GM23338 (cell line): ENCODE results near the gene SALL2. TPM values are rescaled to one million over a fixed set of nuclear protein-coding genes. Genes with fewer than 3 reads are reported as not detected.

Experiments
- ATAC-seq: fragments of 200-7000 bp; cut with Tn5 transposase; 3 replicates; pipeline ENCODE4 v1.9.1; 2020
- DNase-seq: peaks from one replicate; pipeline ENCODE4 v3.0.0-alpha.2; 2015; ENCODE audit warnings: low spot score
- H2AFZ ChIP-seq: fragments of 200-600 bp; sonication (generic); 2 replicates; pipeline ENCODE4 v1.8.0; 2016; ENCODE audit warnings: antibody characterized with exemption, mild to moderate bottlenecking, moderate library complexity
- H3F3A ChIP-seq: fragments of 200-600 bp; sonication (generic); replicated peaks from 2 replicates; pipeline ENCODE4 v1.8.0; 2017; ENCODE audit warnings: antibody characterized with exemption, mixed run types, low read depth
- H3K27ac ChIP-seq: fragments of 200-600 bp; sonication (generic); 2 replicates; pipeline ENCODE4 v1.6.1; 2016; ENCODE audit warnings: low read depth
- H3K27me3 ChIP-seq: fragments of 200-600 bp; sonication (generic); 2 replicates; pipeline ENCODE4 v1.8.0; 2016; ENCODE audit warnings: mild to moderate bottlenecking, mixed run types, moderate library complexity; ENCODE audit not compliant: insufficient read depth
- H3K36me3 ChIP-seq: fragments of 200-600 bp; sonication (generic); 2 replicates; pipeline ENCODE4 v1.8.0; 2016; ENCODE audit warnings: mild to moderate bottlenecking; ENCODE audit not compliant: insufficient read depth
- H3K4me1 ChIP-seq: fragments of 200-600 bp; sonication (generic); 2 replicates; pipeline ENCODE4 v1.8.0; 2016; ENCODE audit warnings: mild to moderate bottlenecking, moderate library complexity; ENCODE audit not compliant: insufficient read depth
- H3K4me2 ChIP-seq: fragments of 200-600 bp; sonication (generic); 2 replicates; pipeline ENCODE4 v1.7.1; 2017; ENCODE audit warnings: mixed run types
- H3K4me3 ChIP-seq: fragments of 200-600 bp; sonication (generic); 2 replicates; pipeline ENCODE4 v1.6.1; 2016; ENCODE audit warnings: mixed run types
- H3K79me2 ChIP-seq: fragments of 200-600 bp; sonication (generic); replicated peaks from 2 replicates; pipeline ENCODE4 v1.8.0; 2017; ENCODE audit warnings: mild to moderate bottlenecking; ENCODE audit not compliant: insufficient read depth
- H3K9me2 ChIP-seq: fragments of 200-600 bp; sonication (generic); 2 replicates; pipeline ENCODE4 v1.8.0; 2017; ENCODE audit not compliant: insufficient read depth
- H4K20me1 ChIP-seq: fragments of 200-600 bp; sonication (generic); replicated peaks from 2 replicates; pipeline ENCODE4 v1.8.0; 2017; ENCODE audit warnings: mild to moderate bottlenecking; ENCODE audit not compliant: insufficient read depth
- H3K27ac Mint-ChIP-seq: 2 replicates; pipeline ENCODE4 v1.8.0; 2020; ENCODE audit warnings: inconsistent platforms, mild to moderate bottlenecking, moderate library complexity, mixed read lengths
- H3K27me3 Mint-ChIP-seq: 3 replicates; pipeline ENCODE4 v1.8.0; 2022; ENCODE audit warnings: low read depth, mild to moderate bottlenecking, moderate library complexity, mixed read lengths, inconsistent platforms; ENCODE audit not compliant: insufficient read depth, poor library complexity
- H3K36me3 Mint-ChIP-seq: 3 replicates; pipeline ENCODE4 v1.8.0; 2021; ENCODE audit warnings: low read depth, mild to moderate bottlenecking, inconsistent platforms, moderate library complexity, mixed read lengths
- H3K4me1 Mint-ChIP-seq: 3 replicates; pipeline ENCODE4 v1.8.0; 2020; ENCODE audit warnings: mild to moderate bottlenecking, inconsistent platforms, mixed read lengths
- H3K4me3 Mint-ChIP-seq: 3 replicates; pipeline ENCODE4 v1.8.0; 2021; ENCODE audit warnings: moderate library complexity, mild to moderate bottlenecking, inconsistent platforms, mixed read lengths
- H3K9me3 Mint-ChIP-seq: 3 replicates; pipeline ENCODE4 v1.8.0; 2020; ENCODE audit warnings: moderate library complexity, mild to moderate bottlenecking, inconsistent platforms, mixed read lengths
- CREB1 ChIP-seq: fragments of 250-450 bp; sonication (Bioruptor Pico); IDR thresholded peaks from 2 replicates; pipeline ENCODE4 v1.5.0; 2020; ENCODE audit warnings: low read depth, mild to moderate bottlenecking, moderate library complexity
- EZH2 ChIP-seq: fragments of 200-600 bp; sonication (generic); IDR thresholded peaks from one replicate; pipeline ENCODE4 v1.8.0; 2017; ENCODE audit warnings: antibody characterized with exemption, mild to moderate bottlenecking, low read depth; ENCODE audit not compliant: unreplicated experiment
- EZH2phosphoT487 ChIP-seq: fragments of 200-600 bp; sonication (generic); IDR thresholded peaks from one replicate; pipeline ENCODE4 v1.8.1; 2018; ENCODE audit warnings: antibody characterized with exemption; ENCODE audit not compliant: unreplicated experiment
- JUNB ChIP-seq: IDR thresholded peaks from one replicate; pipeline ENCODE4 v1.6.1; 2016; ENCODE audit warnings: antibody characterized with exemption; ENCODE audit not compliant: unreplicated experiment
- NANOG ChIP-seq: IDR thresholded peaks from 2 replicates; pipeline ENCODE4 v1.6.1; 2016; ENCODE audit warnings: antibody characterized with exemption, borderline replicate concordance
- POLR2AphosphoS5 ChIP-seq: IDR thresholded peaks from 2 replicates; pipeline ENCODE4 v1.6.1; 2016; ENCODE audit warnings: antibody characterized with exemption, low read depth
- STAT1 ChIP-seq: IDR thresholded peaks from one replicate; pipeline ENCODE4 v1.6.1; 2016; ENCODE audit warnings: antibody characterized with exemption; ENCODE audit not compliant: unreplicated experiment
- ZNF114 ChIP-seq: fragments of 250-450 bp; sonication (Bioruptor Pico); IDR thresholded peaks from 2 replicates; pipeline ENCODE4 v1.5.0; 2020; ENCODE audit warnings: mild to moderate bottlenecking, moderate library complexity
- ZNF331 ChIP-seq: fragments of 250-450 bp; sonication (Bioruptor Pico); IDR thresholded peaks from 2 replicates; pipeline ENCODE4 v1.5.0; 2020; ENCODE audit warnings: low read depth, mild to moderate bottlenecking, moderate library complexity
- polyA plus RNA-seq: library from polyadenylated mRNA; unstranded; fragments of >200 nt; fragmentation: Nextera tagmentation; extraction: Ambion mirVana; gene quantifications from 2 replicates; pipeline ENCODE4 v1.2.1, GENCODE V29; 2016
- total RNA-seq: library from RNA; depleted of rRNA; stranded (reverse); fragments of >200 nt; shearing (Covaris generic); gene quantifications from 2 replicates; pipeline ENCODE4 v1.2.3, GENCODE V29; 2014
- TF ChIP-seq, protein P1 (sequence below): IDR thresholded peaks from one replicate; pipeline ENCODE4 v1.6.1; 2018; ENCODE audit warnings: antibody characterized with exemption; ENCODE audit not compliant: unreplicated experiment
- TF ChIP-seq, protein P2 (sequence below), 2 experiments: fragments of 200-600 bp in 1 of 2; sonication (generic) in 1 of 2; conservative IDR thresholded peaks; 2 replicates each; pipeline versions ENCODE4 v1.5.1 to v1.6.1; 2016 to 2017; ENCODE audit warnings: antibody characterized with exemption in 2 of 2, low read depth in 2 of 2, mild to moderate bottlenecking in 2 of 2, moderate library complexity in 1 of 2
- TF ChIP-seq, protein P3 (sequence below): fragments of 250-450 bp; sonication (Bioruptor Pico); IDR thresholded peaks from 2 replicates; pipeline ENCODE4 v1.5.0; 2020; ENCODE audit warnings: mild to moderate bottlenecking, moderate library complexity
- TF ChIP-seq, protein P4 (sequence below): IDR thresholded peaks from 2 replicates; pipeline ENCODE4 v1.6.1; 2016; ENCODE audit warnings: antibody characterized with exemption

The SALL2 gene
- total and polyA plus RNA-seq, 2 experiments from 2014 or later = 121 to 281 TPM

DNA sequence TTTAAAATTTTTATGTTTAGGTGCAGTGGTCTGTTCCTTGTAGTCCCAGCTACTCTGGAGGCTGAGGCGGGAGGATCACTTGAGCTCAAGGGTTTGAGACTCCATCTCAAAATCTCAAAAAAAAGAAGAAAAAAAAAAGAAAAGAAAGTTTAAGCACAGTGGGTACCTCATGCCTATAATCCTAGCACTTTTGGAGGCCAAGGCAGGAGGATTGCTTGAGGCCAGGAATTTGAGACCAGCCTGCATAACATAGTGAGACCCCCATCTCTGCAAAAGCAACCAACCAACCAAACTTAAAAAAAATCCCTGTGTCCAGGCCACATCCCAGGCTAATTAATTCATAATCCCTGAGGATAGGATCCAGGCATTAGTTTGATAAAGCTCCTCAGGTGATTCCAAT, 3.4 kb upstream of the SALL2 start:
- no peaks in the 10 kb centered on the region for H3K9me2 ChIP-seq
- Mint-ChIP-seq H3K27me3 (peaks cover 21% of the 10 kb centered on the region), H3K36me3 (peaks cover 57% of the 10 kb centered on the region), H3K9me3 (no peaks in the 10 kb centered on the region; the same call in 1 of the 3 replicates), H3K4me1 (peaks cover 71% of the 10 kb centered on the region), H3K27ac (peak overlapping the region; percentile 99), H3K4me3 (no peak overlapping the region; the same call in 2 of the 3 replicates)
- peaks cover 65% of the 10 kb centered on the region for H3K4me1 ChIP-seq
- no peak for TF ChIP-seq JUNB
- TF ChIP-seq POLR2AphosphoS5 = no peak
- TF ChIP-seq EZH2phosphoT487 = no peak
- TF ChIP-seq CREB1 (CRISPR knock-in tag) = no peak
- TF ChIP-seq, protein P1, sequence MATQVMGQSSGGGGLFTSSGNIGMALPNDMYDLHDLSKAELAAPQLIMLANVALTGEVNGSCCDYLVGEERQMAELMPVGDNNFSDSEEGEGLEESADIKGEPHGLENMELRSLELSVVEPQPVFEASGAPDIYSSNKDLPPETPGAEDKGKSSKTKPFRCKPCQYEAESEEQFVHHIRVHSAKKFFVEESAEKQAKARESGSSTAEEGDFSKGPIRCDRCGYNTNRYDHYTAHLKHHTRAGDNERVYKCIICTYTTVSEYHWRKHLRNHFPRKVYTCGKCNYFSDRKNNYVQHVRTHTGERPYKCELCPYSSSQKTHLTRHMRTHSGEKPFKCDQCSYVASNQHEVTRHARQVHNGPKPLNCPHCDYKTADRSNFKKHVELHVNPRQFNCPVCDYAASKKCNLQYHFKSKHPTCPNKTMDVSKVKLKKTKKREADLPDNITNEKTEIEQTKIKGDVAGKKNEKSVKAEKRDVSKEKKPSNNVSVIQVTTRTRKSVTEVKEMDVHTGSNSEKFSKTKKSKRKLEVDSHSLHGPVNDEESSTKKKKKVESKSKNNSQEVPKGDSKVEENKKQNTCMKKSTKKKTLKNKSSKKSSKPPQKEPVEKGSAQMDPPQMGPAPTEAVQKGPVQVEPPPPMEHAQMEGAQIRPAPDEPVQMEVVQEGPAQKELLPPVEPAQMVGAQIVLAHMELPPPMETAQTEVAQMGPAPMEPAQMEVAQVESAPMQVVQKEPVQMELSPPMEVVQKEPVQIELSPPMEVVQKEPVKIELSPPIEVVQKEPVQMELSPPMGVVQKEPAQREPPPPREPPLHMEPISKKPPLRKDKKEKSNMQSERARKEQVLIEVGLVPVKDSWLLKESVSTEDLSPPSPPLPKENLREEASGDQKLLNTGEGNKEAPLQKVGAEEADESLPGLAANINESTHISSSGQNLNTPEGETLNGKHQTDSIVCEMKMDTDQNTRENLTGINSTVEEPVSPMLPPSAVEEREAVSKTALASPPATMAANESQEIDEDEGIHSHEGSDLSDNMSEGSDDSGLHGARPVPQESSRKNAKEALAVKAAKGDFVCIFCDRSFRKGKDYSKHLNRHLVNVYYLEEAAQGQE = no peak
- no peak for TF ChIP-seq ZNF331 (CRISPR knock-in tag)
- TF ChIP-seq, protein P2, sequence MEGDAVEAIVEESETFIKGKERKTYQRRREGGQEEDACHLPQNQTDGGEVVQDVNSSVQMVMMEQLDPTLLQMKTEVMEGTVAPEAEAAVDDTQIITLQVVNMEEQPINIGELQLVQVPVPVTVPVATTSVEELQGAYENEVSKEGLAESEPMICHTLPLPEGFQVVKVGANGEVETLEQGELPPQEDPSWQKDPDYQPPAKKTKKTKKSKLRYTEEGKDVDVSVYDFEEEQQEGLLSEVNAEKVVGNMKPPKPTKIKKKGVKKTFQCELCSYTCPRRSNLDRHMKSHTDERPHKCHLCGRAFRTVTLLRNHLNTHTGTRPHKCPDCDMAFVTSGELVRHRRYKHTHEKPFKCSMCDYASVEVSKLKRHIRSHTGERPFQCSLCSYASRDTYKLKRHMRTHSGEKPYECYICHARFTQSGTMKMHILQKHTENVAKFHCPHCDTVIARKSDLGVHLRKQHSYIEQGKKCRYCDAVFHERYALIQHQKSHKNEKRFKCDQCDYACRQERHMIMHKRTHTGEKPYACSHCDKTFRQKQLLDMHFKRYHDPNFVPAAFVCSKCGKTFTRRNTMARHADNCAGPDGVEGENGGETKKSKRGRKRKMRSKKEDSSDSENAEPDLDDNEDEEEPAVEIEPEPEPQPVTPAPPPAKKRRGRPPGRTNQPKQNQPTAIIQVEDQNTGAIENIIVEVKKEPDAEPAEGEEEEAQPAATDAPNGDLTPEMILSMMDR (conservative IDR thresholded peaks at IDR 0.05; ENCODE audit: low read depth in 2 of 2) = no peak
- TF ChIP-seq, protein P3, sequence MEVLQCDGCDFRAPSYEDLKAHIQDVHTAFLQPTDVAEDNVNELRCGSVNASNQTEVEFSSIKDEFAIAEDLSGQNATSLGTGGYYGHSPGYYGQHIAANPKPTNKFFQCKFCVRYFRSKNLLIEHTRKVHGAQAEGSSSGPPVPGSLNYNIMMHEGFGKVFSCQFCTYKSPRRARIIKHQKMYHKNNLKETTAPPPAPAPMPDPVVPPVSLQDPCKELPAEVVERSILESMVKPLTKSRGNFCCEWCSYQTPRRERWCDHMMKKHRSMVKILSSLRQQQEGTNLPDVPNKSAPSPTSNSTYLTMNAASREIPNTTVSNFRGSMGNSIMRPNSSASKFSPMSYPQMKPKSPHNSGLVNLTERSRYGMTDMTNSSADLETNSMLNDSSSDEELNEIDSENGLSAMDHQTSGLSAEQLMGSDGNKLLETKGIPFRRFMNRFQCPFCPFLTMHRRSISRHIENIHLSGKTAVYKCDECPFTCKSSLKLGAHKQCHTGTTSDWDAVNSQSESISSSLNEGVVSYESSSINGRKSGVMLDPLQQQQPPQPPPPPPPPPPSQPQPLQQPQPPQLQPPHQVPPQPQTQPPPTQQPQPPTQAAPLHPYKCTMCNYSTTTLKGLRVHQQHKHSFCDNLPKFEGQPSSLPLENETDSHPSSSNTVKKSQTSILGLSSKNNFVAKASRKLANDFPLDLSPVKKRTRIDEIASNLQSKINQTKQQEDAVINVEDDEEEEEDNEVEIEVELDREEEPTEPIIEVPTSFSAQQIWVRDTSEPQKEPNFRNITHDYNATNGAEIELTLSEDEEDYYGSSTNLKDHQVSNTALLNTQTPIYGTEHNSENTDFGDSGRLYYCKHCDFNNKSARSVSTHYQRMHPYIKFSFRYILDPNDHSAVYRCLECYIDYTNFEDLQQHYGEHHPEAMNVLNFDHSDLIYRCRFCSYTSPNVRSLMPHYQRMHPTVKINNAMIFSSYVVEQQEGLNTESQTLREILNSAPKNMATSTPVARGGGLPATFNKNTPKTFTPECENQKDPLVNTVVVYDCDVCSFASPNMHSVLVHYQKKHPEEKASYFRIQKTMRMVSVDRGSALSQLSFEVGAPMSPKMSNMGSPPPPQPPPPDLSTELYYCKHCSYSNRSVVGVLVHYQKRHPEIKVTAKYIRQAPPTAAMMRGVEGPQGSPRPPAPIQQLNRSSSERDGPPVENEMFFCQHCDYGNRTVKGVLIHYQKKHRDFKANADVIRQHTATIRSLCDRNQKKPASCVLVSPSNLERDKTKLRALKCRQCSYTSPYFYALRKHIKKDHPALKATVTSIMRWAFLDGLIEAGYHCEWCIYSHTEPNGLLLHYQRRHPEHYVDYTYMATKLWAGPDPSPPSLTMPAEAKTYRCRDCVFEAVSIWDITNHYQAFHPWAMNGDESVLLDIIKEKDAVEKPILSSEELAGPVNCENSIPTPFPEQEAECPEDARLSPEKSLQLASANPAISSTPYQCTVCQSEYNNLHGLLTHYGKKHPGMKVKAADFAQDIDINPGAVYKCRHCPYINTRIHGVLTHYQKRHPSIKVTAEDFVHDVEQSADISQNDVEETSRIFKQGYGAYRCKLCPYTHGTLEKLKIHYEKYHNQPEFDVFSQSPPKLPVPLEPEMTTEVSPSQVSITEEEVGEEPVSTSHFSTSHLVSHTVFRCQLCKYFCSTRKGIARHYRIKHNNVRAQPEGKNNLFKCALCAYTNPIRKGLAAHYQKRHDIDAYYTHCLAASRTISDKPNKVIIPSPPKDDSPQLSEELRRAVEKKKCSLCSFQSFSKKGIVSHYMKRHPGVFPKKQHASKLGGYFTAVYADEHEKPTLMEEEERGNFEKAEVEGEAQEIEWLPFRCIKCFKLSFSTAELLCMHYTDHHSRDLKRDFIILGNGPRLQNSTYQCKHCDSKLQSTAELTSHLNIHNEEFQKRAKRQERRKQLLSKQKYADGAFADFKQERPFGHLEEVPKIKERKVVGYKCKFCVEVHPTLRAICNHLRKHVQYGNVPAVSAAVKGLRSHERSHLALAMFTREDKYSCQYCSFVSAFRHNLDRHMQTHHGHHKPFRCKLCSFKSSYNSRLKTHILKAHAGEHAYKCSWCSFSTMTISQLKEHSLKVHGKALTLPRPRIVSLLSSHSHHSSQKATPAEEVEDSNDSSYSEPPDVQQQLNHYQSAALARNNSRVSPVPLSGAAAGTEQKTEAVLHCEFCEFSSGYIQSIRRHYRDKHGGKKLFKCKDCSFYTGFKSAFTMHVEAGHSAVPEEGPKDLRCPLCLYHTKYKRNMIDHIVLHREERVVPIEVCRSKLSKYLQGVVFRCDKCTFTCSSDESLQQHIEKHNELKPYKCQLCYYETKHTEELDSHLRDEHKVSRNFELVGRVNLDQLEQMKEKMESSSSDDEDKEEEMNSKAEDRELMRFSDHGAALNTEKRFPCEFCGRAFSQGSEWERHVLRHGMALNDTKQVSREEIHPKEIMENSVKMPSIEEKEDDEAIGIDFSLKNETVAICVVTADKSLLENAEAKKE = no peak
- TF ChIP-seq STAT1 = no peak
- no peak for TF ChIP-seq ZNF114
- no peak for TF ChIP-seq EZH2
- no peak for TF ChIP-seq NANOG
- TF ChIP-seq, protein P4, sequence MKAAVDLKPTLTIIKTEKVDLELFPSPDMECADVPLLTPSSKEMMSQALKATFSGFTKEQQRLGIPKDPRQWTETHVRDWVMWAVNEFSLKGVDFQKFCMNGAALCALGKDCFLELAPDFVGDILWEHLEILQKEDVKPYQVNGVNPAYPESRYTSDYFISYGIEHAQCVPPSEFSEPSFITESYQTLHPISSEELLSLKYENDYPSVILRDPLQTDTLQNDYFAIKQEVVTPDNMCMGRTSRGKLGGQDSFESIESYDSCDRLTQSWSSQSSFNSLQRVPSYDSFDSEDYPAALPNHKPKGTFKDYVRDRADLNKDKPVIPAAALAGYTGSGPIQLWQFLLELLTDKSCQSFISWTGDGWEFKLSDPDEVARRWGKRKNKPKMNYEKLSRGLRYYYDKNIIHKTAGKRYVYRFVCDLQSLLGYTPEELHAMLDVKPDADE = no peak
- H3K36me3 ChIP-seq = peaks cover 2% of the 10 kb centered on the region; the same call in 1 of the 2 replicates
- ATAC-seq = no peak
- peaks cover 83% of the 10 kb centered on the region for H3K79me2 ChIP-seq
- H3K27me3 ChIP-seq = no peaks in the 10 kb centered on the region
- H3K4me2 ChIP-seq = peak overlapping the region; percentile 82
- no peak overlapping the region for H2AFZ ChIP-seq
- H3K4me3 ChIP-seq = 0 out of 2 replicates have a peak overlapping the region, but pooled peaks have one; percentile 1
- DNase-seq = no peak
- peak overlapping the region; percentile 99 for H3K27ac ChIP-seq
- peaks cover 12% of the 10 kb centered on the region for H3F3A ChIP-seq
- H4K20me1 ChIP-seq = no peaks in the 10 kb centered on the region
